ENCODE results near the gene GUCA2B.

GUCA2B gene

DNA sequence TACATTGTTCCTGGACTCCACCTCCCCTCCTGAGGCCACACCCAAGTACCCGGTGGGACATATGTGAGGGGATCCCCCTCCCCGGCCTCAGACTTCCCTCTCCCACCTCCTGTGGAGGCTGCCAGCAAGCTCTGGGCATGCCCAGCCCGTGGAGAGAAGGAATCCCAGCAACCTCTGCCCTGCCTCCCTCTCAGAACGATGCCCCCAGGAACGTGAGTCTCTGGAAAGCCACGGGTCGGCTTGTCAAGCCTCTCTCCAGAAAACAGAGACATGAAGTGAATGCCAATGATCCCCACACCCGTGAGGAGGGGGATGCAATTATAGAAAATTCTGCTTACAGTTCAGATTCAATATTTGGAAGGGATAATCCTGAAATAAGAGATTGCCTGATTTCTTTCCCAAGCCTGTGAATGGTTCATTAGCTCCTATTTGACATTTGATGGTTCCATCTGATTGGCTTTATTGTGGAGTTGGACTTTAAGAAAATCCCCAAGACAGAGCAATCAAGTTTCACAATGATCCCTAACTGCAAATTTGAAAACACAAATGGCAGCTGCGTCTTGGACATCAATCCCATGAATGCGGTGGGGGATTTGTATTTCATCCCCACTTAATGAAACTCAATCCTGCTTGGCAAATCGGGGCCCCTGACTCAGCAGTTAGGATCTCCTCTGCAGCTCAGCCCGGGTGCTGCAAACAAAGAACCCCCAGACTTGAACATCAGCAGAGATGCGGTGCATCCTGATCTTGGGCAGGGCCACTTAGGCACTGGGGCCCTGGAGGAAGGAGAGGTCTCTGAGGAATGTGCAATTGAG, 9.1 kb upstream of the GUCA2B start:
- DNase-seq, result no peak

DNA sequence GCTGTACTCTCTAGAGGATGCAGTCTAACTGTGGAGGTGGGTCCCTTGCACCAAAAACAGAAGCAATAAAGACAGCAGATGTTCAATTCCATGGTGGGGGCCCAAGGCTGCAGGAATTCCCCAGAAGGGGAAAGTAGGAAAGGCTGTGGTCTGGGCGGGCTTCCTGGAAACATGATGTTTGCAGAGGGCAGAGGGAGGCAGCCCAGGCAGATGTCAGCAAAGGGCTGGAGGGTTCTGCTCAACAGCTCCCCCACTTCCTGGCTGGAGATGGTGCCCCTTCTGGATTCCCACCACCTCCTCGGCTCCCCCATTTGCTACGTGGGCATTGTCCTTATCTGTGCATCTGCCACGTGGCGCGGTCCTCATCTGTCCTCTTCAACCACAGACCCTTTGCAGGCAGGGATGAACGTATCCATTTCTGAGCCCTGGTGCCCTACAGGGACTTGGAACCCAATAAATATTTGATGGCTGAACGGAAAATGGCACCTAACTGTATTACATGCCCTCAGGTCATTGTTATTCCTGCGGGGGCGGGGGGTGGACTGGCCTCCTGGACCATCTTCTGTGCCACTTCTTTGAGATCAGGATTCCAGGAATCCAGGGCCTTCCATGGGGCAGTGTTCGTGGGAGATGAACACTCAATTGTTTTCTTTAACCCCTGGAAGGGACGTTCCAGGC, 8.4 kb upstream of the GUCA2B start:
- no peak for DNase-seq

- no peak for DNase-seq
Observed at GRCh38 chr1:42145389-42145716, 7.9 kb upstream of the GUCA2B start.

DNA sequence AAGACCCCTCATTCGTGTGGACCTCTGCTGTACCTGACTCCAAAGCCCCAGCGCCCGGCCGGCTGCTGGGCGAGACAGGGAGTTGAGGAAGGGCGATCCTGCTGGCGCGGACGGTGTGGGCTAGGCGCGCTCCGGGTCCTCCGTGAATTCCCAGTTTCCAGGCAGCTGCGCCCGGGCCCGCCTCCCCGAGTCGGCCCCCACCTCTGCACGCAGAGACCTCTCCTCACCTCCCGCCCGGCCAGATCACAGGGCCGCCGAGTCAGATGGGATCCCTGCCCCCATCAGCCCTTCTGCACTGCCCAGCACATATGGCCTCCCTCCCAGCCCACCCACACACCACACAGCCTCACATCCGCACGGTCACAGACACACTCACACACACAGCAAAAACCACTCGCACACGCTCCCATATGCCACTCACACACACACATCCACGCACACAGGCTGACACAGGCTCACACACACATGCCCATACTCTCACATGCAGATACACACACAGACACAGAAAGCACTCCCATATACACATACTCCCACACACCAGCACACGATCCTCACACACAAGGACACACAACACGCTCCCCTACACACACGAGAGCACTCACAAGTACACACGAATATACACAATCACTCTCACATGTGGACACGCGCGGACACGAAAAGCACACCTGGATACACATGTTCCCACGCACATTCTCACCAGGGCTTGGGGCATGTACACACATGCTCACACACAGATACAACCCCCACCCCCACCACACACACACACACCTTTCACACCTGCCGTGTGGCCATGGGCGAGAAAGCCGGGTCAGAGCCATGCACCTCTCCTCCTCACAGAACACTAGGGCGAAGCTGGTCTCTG, 7.2 kb upstream of the GUCA2B start:
- no peak for DNase-seq

GRCh38 chr1:42146626-42147320, 6.4 kb upstream of the GUCA2B start:
- DNase-seq, result peak in 4 of 5 experiments; percentile 18 to 59 (median 46)

- no peak for DNase-seq
Observed at GRCh38 chr1:42148166-42148565, 5.0 kb upstream of the GUCA2B start.

- DNase-seq, result no peak
Observed at GRCh38 chr1:42150651-42151050, 2.6 kb upstream of the GUCA2B start.

GRCh38 chr1:42152119-42152518, 1.1 kb upstream of the GUCA2B start:
- DNase-seq, result no peak

DNA sequence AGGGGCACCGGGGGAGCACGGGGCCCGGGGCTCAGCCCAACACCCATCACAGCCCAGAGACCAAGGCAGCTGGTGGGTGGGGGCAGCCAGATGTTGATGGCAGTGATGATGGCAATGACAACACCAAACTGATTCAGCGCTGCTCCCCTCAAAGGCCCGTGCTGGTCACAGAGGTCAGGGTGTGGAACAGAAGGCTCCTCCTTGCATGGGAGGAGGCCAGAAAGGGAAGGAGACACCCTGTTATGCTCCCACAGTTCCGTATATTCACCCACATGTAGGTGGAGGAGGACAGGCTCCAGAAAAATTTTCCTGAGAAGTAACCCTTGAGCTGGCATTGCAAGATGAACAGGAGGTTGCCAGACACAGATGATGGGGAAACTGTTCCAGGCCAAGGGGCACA, 414 bp downstream of the GUCA2B start:
- no peak for DNase-seq

DNA sequence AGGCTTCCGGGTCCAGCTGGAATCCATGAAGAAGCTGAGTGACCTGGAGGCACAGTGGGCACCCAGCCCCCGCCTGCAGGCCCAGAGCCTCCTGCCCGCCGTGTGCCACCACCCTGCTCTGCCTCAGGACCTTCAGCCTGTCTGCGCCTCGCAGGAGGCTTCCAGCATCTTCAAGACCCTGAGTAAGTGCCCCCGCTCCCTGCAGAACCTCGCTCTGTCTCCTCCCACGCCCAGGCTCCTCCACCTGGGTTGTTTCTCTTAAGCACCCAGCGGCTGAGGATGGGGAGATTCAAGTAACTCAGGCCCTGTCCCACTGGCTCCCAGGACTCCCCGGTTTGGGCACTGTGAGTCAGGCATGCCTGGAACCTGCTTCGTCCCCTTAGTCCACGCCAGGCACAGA, 1.5 kb downstream of the GUCA2B start:
- DNase-seq, result no peak

- no peak for DNase-seq
Observed at GRCh38 chr1:42155362-42155761, 2.2 kb downstream of the GUCA2B start.

DNA sequence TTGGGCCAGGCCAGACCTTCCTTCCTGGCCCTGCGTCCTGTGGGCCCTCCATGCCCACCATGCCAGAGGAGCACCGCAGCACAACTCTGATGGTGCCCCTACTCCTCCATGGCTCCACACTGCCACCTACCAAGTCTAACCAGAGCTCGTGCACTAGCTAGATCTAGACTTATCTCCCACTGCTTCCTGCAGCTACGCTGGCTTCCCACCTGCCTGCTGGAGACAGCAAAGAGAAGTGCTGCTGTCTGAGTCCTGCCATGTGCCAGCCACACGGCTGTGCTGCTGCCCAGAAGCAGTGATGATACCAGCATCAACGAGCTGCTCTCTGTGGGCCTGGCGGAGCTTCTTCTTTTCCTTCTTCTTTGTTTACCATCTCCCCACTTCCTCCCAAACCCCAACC, 4.5 kb downstream of the GUCA2B start:
- peak in 1 of 5 experiments; percentile 18 for DNase-seq

- no peak for DNase-seq
Observed at GRCh38 chr1:42158189-42158588, 5.0 kb downstream of the GUCA2B start.

DNA sequence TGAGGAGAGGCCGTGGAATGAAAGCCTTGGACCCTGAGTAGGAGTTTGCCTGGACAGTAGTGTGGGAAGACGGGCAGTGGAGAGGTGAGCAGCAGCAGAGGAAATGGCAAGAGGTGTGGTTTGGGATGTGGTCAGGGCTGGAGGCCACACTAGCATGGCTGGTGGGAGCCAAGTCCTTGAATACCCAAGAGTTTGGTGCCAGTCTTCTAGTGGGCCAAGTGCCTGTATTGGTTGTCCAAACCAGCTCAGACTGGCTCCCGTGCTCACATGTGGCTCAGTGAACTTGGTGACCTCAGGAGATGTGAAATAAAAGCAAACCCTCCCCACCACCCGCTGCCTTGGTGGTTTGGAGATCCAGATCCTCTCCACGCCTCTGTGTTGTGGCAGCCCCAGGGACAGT, 9.0 kb downstream of the GUCA2B start:
- DNase-seq, result no peak

DNA sequence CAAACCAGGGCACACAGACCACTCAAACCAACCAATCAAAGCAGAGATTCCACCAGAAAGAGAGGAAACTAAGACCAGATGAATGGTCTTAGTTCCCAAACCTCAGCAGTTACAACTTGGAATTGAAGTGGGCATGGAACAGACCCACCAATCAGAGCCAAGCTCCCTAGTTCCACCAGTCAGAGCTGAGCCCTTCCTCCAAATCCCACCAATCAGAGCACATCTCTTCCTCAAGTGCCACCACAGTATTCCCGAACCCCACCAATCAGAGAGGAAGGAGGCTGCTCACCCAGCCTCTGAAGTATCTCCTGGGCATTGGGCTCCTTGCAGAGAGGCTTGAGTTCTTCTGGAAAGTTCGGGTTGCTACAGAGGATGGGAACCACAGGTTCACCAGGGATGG, 9.9 kb downstream of the GUCA2B start:
- no peak for DNase-seq

DNA sequence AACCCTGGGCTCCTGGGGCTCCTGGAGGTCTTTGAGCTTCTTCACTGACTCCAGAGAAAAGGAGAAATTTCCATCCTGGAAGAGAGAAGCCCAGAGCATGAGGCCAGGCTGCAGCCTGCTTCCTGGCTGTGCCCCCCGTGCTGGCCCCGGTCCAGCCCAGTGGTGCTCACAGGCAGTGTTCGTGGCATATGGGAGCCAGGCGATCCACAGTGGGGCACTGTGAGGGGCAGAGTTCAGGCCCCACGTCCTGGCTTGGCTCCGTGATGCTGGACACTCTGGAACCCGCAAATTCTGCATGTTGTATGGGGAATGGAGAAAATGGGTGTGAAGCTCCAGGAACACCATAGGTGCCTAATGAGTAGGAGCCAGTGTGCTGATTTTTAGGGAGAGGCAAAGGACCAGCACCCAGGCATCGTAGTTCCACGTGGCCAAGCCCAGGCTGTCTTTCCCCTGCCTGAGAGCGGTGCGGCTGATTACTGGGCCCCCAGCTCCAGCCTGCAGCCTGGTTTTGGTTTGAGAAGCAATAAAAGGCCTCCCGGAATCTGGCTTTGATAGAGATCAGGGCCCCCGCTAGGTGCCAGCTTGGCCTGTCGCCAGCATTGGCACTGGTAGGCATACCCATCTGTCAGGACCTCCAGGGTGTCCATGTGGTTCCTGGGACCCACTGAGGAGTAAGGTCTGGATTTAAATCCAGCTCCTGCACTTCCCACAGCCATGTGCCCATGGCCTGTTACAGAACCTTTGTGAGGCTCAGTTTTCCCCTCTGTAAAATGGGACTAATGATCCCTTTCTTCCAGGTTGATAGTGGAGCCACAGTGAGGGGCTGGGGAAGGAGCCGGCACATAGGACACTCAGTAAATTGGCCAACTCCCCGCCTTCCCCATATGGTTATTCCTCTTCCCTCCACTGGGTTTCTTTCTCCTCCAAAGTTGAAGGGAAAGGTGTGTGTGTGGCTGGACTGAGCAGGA, 10.6 kb downstream of the GUCA2B start:
- DNase-seq, result no peak

DNA sequence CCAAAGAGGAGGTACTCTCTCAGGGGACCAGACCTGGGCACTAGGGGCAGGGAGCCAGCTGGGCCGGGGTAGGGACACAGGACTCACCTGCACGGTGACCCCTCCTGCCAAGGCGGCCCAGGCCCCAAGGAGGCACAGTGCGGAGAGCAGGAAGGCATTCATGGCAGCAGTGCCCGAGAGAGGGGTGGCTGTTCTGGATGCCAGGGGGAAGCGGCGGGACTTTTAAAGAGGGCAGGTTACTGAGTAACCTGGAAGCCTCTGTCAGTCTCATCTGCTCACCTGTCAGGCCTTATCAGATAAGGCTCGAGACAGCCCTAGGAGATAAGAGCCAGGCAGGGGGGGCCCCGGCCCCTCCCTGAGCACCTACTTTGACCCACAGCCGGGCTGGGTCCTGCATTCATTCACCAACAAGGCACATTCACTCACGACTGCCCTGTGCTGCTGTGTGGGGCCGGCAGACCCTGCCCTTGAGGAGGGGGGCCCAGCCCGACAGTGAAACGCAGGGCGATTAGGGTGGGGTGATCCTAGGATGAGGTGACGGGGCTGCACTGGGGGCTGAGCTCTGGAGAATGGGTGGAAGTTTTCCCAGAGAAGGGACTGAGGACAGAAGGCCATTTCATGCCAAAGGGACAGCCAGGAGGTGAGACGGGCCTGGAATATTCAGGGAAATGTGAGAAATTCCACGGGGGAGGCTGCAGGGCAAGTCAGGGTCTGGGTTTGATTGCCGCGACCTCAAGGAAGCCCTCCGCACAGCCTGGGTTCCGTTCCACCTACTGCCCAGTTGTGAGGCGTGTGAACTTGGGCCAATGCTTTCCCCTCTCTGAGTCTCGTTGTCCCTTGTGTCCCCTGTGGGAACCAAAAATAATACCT, 11.6 kb downstream of the GUCA2B start, which contains the start of gene GUCA2A:
Gene GUCA2A (minus strand): TSS at position 195 of the 870 bp plus-strand sequence. CDS start 33 bp downstream, at position 162.
- DNase-seq, result no peak

DNA sequence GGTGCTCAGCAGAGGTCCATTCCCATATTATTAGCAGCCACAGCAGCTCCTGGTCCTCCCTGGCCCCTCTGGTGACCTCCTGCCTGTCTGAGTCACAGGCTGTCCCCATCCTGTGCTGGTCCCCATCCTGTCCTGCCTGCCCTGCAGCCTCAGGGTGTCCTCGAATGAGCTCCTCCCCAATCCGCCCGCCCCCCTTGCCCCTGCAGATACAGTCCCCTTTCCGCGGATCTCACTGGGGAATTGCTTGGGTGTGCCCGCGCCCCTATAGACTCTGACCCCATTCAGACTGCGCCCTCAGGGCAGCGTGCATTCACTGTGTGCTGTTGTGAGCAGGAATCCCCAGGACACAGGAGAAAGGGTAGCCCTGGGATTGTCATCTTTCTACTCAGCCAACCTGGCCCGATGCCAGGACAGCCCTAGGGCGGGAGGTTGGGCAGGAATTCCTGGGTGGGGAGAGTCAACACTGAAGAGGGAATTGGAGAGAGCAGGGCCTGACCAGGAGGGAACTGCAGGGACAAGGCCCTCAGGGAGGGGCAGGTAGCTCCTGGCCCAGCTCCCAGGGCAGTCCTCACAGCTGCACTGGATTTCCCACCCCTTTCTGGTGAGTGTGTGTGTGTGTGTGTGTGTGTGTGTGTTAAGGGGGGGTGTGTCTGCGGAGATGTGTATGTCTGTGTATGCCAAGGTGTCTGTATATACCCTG, 12.5 kb downstream of the GUCA2B start:
- no peak for DNase-seq

GRCh38 chr1:42167611-42168390, 14.6 kb downstream of the GUCA2B start:
- DNase-seq, result no peak

Measured in T-helper 2 cell (primary cell).